Posterior cingulate gyrus (tissue), 11 donors: ENCODE measurements around the gene GAS2L1.
A peak's percentile ranks its signal among the peaks of the same experiment; 100 is the strongest.

Experiments
- DNase-seq, 10 donors: peaks; one replicate each; pipeline versions ENCODE4 v3.0.0 to v3.0.0-alpha.2; 2020 to 2021; ENCODE audit warnings: mixed read lengths in 3 of 10
- intact Hi-C: fragments of 100-400 bp; cut with DNase I; formaldehyde crosslinking; loops from one replicate; pipeline ENCODE4 v1.15.1; 2023

The GAS2L1 gene

GRCh38 chr22:29353286-29353685, 46.8 kb downstream of the GAS2L1 start:
- intact Hi-C loops = no loop called here
- peak in 1 of 10 donors; percentile 32 for DNase-seq

GRCh38 chr22:29353860-29354259, 47.4 kb downstream of the GAS2L1 start:
- peak in 1 of 10 donors; percentile 19 for DNase-seq
- intact Hi-C loops = no loop called here

- DNase-seq = peak in 2 of 10 donors; percentile 15 to 46
- intact Hi-C loops = loop anchor here (5.0 kb wide), 1 partner anchor 45 kb away; no protein-coding TSS in a partner anchor
Observed at GRCh38 chr22:29357193-29357890, 50.9 kb downstream of the GAS2L1 start.

- peak; percentile 33 to 95 (median 68) for DNase-seq
- intact Hi-C loops = loop anchor here (5.0 kb wide), 1 partner anchor 47 kb away; no protein-coding TSS in a partner anchor
Observed at GRCh38 chr22:29359469-29359868, 53.0 kb downstream of the GAS2L1 start.
